NCI-H2227 (cell line): ENCODE measurements around the gene SPRR5.

Experiments
- DNase-seq: peaks from one replicate; lab custom pipeline; 2025; ENCODE audit not compliant: unreplicated experiment; lab: John Stamatoyannopoulos, UW

SPRR5 gene, protein sequence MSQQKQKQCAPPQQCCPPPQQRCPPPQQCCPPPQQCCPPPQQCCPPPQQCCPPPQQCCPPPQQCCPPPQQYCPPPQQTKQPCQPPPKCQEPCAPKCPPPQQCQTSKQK

DNA sequence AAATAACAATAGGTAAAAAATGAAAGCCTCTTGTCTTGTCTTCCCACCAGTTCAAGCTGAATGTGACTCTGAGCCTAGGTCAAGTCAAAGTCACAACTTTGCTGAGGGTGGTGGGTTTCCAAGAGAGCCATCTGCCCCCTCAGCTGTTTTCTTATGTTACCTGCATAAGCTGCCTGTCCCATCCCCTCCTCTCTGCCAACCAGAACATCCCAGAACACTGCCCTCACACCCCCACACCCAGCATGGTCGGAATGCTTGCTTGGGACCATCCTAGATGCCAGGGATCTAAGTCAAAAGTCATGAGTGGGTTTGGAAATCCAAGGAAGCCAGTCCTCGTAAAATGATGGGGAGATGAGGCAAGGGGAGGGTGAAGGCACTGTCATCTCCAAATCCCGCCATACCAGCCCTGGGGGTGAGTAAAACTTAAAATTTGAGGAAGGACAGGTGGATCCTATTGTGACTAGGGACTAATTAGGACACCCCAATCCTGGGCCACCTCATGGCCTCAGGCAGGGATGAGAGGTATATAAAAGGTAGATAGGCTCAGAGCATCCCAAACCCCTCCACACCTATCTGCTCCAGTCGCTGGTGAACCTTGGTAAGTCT is at the start of gene SPRR5:
Gene SPRR5 (plus strand): TSS at position 556 of the 606 bp plus-strand sequence. CDS start 1,349 bp downstream, outside the sequence.
- no peak for DNase-seq

DNA sequence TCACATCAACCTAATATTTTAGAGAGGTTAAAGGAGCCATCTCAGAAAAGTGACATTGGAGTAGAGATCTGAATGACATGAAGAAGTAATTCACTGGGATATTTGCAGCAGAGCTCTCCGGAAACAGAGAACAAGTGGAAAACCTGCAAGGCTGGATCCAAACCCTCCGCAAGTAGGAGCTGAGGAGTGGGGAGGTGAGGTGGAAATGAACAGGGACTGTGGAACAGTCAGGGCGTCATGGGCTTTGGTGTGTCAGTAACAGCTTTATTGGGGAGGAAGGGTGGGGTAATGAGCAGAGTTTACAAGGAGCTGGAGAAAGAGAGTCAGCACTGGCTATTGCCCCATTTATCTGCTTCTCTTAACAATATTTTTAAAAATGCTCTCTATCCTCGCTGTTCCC is 48.0 kb upstream of the SPRR5 start:
- DNase-seq, result no peak

DNA sequence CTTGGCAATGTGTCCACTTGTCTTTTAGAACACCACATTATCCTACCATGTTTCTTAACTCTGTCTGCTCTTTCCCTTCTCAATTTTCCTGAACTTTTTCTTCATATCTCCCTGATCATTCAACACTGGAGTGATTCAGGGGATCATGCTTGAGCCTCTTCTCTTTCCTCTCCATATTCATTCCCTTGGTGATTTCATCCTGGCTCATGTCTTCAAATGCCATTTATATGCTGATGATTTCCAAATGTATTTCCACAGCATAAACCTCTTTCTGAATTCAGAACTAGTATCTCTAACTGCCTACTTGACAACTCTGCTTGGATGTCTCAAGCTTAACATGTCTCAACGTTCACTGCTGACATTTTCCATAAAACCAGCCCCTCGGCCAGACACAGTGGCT is 47.1 kb upstream of the SPRR5 start:
- DNase-seq, result no peak

DNA sequence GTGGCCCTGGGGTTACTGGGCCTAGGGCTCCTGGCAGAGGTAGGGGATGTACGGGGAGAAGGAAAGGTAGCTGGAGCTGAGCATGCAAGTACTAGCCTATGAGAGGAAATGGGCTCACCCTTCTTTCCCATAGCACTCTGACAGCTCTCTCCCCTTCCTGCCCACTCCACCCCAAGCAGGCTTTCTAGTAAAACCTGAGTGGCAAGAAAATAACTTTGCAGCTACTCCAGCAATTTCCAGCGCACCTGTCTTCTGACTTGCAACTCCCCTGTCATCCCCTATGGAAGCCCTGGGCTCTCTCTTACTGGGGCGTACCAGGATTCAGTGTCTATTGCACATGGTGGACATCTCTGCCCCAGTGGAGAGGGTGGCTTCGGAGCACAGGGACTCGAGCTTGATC is 45.4 kb upstream of the SPRR5 start:
- no peak for DNase-seq

DNA sequence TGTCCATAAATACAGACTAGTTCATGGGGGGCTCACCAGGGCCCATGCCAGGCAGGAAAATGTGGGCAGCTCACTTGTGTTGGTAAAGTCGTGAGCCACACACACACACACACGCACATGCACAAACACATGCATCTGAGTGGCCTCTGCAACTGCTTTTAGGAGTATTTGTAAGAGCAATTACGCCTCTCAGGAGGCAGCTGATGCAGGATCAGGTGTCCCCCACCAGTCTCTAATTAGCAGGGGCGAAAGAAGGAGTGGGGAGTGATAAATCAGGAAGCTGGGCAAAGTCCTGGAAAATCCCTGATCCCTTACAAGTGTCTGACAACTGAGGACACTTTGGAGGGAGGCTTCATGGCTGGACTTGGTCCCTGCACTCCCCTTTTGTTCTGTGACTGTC is 44.4 kb upstream of the SPRR5 start:
- DNase-seq, result no peak

DNA sequence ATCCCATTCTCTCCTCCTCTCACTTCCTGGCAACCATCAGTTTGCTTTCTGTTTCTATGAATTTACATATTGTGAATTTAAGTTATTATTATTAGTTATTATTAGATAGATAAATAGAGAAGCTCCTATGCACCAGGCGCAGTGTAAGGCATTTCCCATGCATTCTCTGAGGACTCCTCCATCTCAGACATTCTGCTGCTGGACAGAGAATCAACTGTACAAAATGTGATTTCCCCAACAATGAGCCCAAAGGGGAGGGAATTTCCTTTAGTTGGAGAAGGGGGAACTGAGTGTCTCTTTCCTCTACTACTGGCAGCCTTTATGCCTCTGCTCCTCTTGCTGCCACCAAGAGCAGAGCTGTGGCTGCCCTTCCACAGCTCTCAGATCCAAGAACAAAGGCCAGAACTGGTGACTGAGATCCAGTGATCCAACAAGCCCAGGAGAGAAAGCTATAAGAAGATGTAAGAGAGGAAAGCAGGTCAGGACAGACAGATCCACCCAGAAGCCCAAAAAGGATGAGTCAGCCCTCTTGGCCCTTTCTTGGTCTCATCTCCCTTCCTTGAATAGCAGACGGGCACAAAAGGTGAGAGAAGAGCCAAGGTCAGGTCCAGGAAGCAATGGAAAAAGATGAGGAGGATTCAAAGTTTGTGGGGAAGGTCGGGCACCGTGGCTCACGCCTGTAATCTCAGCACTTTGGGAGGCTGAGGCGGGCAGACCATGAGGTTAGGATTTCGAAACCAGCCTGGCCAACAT is 42.1 kb upstream of the SPRR5 start:
- DNase-seq, result no peak

DNA sequence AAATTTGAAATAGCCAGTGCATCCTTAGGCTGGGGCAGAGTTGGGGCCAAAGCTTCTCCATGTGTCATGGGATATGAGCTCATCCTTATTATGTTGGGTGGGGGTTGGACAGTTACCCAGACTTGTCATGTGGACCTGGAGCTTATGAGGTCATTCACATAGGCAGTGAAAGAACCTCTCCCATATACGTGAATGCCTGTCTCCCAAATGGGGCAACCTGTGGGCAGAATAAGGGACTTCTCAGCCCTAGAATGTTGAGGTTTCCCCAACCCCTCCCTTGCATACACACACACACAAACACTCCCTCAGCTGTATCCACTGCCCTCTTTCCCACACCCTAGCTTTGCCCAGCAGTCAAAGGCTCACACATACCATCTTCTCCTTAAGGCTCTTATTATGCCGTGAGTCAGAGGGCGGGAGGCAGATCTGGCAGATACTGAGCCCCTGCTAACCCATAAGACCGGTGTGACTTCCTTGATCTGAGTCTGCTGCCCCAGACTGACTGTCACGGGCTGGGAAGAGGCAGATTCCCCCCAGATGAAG is 40.9 kb upstream of the SPRR5 start:
- DNase-seq, result no peak

DNA sequence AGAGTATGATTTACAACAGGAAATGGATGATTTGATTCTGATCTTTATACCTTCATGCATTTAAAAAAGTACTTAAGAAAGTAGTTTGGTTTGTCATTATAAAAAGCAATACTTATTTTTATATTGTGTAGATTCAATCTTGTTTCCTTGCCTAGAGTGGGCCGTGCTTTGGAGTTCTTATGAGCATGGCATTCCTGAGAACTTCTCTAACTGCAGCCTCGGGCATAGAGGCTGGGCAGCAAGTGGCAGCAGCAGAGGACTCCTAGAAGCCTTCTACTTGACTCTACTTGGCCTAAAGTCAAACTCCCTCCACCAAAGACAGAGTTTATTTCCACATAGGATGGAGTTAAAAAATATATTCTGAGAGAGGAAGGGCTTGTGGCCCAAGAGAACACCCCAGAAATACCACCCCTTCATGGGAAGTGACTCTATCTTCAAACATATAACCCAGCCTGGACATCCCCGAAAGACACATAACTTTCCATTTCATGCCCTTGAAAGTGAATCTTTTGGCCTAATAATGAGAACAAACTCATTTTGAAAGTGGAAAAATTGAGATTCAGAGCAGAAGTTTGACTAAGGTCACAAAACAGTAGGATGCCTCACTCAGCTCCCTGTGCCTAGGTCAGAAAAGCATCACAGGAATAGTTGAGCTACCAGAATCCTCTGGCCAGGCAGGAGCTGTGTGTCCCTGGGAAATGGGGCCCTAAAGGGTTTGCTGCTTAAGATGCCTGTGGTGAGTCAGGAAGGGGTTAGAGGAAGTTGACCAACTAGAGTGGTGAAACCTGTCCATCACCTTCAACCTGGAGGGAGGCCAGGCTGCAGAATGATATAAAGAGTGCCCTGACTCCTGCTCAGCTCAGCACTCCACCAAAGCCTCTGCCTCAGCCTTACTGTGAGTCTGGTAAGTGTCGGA is 39.1 kb upstream of the SPRR5 start, which contains the start of gene IVL:
Gene IVL (plus strand): TSS at position 861 of the 916 bp plus-strand sequence. CDS start 1,252 bp downstream, outside the sequence.
- DNase-seq, result no peak

DNA sequence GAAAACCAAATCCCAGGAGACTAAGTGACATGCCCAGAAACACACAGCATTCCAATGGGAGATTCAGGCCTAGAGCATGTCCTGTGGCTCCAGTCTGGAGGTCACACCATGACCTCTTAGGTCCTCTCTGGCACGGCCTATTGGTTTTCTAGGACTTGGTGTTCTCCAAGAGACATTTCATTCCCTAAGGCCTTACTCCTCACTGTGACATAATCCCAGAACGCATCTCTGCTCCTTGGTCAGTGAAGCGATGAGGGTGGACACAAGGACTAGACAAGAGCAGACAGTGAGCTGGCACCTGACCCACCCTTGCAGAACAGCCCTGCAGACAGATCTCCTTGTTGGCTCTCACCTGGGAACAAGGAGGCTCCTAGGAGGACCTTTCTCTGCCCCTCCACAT is 37.8 kb upstream of the SPRR5 start:
- no peak for DNase-seq

DNA sequence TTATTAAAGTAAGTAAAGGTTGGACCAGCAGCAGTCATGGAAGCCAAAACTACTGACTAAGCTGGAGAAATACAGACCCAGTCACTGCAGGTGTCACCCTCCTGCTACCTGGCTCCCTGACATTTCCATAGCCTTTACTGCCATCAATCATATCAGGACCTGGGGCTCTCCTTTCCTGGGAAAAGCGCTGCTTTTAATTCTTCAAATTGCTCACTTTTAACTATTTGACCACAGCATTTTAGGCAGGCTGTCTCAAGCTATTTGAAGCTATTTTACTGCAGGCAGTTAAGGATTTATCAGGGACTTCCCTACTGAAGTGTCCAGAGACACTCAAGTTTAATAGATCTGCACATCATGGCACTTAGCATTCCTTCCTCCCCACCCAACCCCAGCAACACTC is 34.5 kb upstream of the SPRR5 start:
- DNase-seq, result no peak

DNA sequence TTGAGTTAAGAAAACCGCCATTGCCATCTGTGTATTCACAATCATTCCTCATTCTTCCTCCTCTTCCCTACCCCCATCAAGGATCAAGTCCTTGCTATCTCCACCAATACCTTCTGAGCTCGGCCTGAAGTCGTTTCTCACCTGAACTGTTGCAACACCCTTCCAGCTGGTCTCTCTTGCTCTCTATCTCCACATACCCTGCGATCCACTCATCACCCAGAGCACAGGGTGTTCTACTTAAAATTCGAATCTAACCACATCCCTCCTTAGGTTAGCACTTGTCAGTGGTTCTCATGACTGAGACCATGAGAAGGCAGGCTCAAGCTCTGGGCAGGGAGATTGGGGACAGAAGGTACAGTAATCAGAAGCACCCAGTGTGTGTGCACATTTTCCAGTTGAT is 34.1 kb upstream of the SPRR5 start:
- no peak for DNase-seq

DNA sequence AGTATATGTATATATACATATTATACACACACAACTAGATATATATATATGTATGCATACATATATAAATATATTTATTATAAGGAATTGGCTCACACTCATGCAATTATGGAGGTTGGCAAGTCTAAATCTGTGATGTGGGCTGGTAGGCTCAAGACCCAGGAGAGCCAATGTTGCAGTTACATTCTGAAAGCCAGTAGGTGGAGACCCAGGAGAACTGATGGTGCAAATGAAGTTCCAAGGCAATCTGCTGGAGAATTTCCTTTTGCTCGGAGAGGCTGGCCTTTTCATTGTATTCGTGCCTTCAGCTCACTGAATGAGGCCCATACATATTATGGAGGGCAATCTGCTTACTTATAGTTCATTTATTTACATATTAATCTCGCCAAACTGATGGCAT is 29.2 kb upstream of the SPRR5 start:
- no peak for DNase-seq

DNA sequence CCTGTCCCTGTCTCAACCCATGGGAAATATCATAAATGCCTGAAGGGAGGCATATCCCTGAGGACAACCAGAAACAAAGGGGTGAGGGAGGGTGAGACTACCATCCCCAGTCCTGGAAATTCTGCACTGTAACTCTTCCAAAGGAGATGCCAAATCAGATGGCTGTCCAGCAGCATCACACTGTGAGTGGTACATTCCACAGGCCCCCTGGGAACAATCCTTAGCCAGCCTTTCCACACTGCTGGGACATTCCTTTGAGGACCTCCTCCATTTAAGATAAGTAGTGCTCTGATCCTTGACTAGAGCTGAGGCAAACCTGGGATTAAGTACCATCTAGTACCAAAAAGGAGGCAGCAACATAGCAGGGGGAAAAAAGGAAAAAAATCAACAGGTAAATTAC is 27.9 kb upstream of the SPRR5 start:
- DNase-seq, result no peak

DNA sequence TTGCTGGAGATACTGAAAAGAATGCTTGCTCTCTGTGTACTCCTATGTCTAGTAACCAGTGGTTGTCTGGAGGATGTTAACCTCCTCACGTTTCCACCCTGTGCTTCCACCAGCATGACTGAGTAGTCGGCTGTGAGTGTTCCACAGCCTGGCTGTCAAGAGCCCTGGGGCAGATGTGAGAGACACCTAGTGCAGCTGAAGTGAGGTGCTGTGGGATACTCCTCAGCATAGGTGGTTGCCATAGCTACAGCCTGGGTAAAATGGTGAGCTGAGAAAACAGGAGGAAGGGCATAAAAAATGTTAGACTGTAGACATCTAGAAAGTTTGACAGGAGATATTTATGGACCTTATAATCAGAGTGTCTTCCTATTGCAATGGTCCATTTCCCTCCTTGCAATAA is 22.8 kb upstream of the SPRR5 start:
- no peak for DNase-seq

DNA sequence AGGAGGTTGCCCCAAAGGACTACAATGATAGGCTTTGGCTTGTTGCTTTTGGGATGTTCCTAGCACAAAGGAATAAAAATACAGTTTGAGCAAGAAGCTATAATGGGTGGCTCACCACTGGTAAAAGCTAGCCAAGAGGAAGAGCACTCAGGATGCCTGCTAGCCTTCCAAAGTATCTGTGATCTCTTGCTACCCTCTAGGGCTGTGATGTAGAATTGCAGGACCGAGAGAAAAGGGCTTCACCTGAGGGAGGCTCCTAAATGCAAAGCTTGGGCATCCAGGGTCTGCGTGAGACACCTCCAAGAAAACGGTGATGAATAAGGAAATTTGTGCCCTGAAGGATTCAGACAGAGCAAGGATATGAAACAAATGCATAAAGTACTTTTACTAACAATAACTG is 20.9 kb upstream of the SPRR5 start:
- no peak for DNase-seq

DNA sequence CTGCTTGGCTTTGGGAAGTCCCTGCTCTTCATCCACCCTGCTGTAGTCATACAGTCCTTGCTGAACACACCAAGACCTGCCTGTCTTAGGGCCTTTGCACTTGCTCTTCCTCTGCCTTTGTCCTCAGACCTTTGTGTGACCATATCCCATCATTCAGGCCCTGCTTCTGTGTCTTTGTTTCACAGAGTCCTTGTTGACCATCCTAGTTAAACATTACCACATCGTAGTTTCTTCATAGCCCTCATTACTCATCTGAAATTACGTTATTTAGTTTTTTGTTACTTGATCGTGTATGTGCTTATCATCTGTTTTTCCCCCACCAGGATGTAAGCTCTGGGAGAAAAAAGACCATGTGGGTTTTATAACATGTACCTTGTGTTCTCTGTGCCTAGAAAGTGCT is 18.3 kb upstream of the SPRR5 start:
- no peak for DNase-seq

DNA sequence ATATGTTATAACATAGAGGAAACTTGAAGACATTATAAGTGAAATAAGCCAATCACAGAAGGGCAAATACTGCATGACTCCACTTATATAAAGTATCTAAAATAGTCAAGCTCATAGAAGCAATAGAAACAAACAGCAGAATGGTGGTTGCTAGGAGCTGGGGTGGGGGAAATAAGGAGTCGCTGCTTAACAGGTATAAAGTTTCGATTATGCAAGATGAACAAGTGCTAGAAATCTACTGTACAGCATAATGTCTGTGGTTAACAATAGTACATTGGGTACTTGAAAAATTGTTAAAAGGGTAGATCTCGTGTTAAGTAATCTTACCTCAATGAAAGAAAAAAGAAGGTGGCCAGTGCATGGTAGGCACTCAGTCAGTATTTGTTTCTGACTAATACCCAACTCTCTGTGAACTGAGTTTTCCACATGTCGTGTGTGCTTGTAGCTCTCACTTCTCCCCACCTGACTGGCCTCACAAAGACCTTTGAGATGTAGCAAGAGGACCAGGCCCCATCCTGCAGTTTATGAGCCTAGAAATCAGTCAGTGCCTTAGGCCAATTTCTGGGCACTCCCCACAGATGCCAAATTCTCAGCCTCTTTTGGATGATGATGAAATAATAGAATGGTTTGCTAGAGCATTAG is 14.7 kb upstream of the SPRR5 start:
- DNase-seq, result no peak

DNA sequence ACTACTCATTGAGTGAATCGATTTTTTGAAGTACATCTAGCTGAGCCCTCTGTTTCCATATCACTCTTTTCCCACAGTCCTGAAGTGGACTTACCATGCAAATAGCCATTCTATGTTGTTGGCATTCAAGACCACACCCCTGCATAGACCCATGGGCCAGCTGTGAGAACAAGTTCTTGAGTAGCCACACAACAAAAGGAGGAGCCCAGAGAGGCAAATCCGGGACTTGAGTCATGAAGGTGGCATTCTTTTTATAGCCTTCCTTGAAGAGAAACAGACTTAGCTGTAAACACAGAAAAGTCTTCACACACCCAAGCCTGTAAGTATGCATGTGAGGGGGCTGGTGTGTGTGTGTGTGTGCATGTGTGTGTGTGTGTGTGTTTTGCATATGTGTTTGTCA is 13.8 kb upstream of the SPRR5 start:
- no peak for DNase-seq

DNA sequence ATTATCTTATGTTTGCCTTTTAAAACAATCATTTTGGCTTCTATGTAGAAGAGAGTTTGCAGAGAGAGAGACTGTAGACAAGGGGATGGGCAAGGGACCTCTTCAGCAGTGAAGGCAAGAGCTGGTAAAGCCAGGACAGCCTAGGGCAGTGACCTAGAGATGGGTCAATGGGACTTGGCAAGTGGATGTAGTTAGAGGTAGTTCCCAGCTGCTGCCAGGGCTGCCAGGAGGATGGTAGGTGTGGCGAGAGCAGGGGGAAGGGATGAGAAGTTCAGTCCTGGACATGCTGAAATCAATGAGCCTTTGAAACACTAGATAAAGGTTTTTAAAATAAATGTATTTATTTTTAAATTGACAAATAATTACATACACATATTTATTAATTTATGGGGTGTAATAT is 6.4 kb upstream of the SPRR5 start:
- DNase-seq, result no peak

DNA sequence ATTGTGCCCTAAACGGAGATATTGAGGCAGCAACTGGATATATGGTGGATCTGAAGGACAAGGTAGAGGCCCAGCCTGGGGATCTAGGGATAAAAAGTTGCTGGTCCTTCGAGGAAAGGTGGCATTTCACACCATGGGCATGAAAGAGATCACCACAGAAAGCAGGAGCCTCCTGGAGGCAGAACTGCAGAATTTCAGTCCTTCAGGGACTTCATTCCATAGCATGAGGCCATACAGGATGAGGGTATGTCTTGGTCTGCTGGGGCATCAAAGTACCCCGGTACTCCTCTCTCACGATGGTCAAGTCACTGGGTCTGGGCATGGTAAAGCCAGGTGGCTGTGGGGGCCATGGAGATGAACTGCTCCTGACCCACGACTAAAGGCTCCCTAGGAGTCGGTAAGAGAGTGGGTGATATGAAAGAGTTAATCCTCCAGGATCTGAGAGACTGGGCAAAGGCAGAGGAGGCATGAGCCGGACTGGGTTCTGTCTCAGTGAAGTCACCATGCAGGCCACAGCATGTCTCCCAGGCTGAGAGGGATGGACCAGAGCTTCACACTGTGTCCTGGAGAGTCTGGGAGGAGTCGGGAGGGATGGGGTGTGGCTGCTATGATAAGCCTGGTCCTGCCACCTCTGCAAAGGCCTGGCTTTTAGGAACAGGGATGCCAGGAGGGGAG is 5.8 kb upstream of the SPRR5 start:
- no peak for DNase-seq
